Measurements from ENCODE around the gene GREB1.

The GREB1 gene

DNA sequence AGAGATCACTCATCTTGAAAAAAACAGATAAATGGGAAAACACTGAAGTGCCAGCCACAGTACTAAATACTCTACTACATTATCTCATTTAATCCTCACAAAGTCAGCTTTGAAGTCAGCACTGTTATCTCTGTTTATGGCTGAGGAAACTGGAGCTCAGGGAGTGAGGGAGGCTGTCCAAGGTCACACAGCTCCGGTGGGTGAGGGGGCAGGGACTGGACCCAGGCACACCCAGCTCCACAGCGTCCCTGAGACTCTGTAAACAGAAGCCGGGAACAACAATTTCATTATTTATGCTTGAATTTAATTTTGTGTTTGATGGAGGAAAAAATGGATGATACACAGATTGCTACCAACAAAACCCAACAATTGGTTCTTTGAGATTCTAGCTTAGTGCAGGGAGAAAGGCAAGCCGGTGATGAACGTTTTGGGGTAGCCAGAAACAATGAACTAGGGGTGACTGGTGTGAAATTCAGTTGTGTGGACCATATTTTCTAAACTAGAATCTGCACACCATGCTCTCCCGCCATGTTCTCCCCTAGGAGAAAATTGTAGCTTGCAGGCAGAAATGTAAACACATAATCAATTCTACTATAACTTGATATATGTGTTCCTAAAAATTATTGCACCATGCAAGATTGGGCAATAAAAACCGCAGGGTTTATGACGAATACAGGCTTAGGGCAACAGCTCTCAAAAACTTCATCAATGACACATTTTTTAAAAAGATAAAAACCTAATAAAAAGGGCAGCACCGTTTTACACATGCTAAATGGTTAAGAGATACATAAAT is at the start of gene GREB1:
Gene GREB1, plus strand, starts transcription at position 768 of the 793 bp plus-strand sequence. CDS start 22,570 bp downstream, outside the sequence.
- Histone ChIP-seq H3K27ac (ENCODE audit: low read depth, low read length) (no peak within 1 kb of the TSS), H3K79me2 (ENCODE audit: insufficient read depth, low read length) (no peaks in the 10 kb centered on the region), H3K27me3 (ENCODE audit: low read length) (no peaks in the 10 kb centered on the region), H2AFZ (ENCODE audit: low read depth, low read length, severe bottlenecking) (no peak within 1 kb of the TSS), H3K4me2 (ENCODE audit: low read depth, low read length, poor library complexity, severe bottlenecking) (no peak within 1 kb of the TSS), H4K20me1 (ENCODE audit: low read depth, low read length) (no peaks in the 10 kb centered on the region), H3K9ac (ENCODE audit: low read length) (no peak within 1 kb of the TSS), H3K9me3 (ENCODE audit: insufficient read depth, low read length) (no peaks in the 10 kb centered on the region), H3K36me3 (ENCODE audit: low read length) (no peaks in the 10 kb centered on the region), H3K9me2 (replicated peaks; ENCODE audit: insufficient read depth, low read length) (no peaks in the 10 kb centered on the region), H3F3A (ENCODE audit: insufficient read depth) (no peaks in the 10 kb centered on the region), H3K4me3 (ENCODE audit: insufficient read depth, low read length, poor library complexity, severe bottlenecking) (no peak within 1 kb of the TSS)
- TF ChIP-seq, protein P1, sequence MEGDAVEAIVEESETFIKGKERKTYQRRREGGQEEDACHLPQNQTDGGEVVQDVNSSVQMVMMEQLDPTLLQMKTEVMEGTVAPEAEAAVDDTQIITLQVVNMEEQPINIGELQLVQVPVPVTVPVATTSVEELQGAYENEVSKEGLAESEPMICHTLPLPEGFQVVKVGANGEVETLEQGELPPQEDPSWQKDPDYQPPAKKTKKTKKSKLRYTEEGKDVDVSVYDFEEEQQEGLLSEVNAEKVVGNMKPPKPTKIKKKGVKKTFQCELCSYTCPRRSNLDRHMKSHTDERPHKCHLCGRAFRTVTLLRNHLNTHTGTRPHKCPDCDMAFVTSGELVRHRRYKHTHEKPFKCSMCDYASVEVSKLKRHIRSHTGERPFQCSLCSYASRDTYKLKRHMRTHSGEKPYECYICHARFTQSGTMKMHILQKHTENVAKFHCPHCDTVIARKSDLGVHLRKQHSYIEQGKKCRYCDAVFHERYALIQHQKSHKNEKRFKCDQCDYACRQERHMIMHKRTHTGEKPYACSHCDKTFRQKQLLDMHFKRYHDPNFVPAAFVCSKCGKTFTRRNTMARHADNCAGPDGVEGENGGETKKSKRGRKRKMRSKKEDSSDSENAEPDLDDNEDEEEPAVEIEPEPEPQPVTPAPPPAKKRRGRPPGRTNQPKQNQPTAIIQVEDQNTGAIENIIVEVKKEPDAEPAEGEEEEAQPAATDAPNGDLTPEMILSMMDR (IDR thresholded peaks at IDR 0.05; ENCODE audit: insufficient read depth, low read length, poor library complexity, severe bottlenecking) = no peak
- TF ChIP-seq EZH2phosphoT487 (conservative IDR thresholded peaks at IDR 0.05; ENCODE audit: low read length) = no peak

GRCh38 chr2:11488809-11489208 is 45.0 kb upstream of the GREB1 start:
- Histone ChIP-seq H3K9ac (ENCODE audit: low read length) (no peak overlapping the region), H3K4me2 (ENCODE audit: low read depth, low read length, poor library complexity, severe bottlenecking) (no peak overlapping the region), H3K27ac (ENCODE audit: low read depth, low read length) (no peak overlapping the region), H3K79me2 (ENCODE audit: insufficient read depth, low read length) (no peaks in the 10 kb centered on the region), H3F3A (ENCODE audit: insufficient read depth) (no peaks in the 10 kb centered on the region), H3K4me3 (ENCODE audit: insufficient read depth, low read length, poor library complexity, severe bottlenecking) (no peak overlapping the region), H3K36me3 (ENCODE audit: low read length) (no peaks in the 10 kb centered on the region), H3K27me3 (ENCODE audit: low read length) (no peaks in the 10 kb centered on the region), H2AFZ (ENCODE audit: low read depth, low read length, severe bottlenecking) (no peak overlapping the region), H4K20me1 (ENCODE audit: low read depth, low read length) (no peaks in the 10 kb centered on the region), H3K9me2 (replicated peaks; ENCODE audit: insufficient read depth, low read length) (no peaks in the 10 kb centered on the region), H3K9me3 (ENCODE audit: insufficient read depth, low read length) (no peaks in the 10 kb centered on the region)
- no peak for TF ChIP-seq EZH2phosphoT487 (conservative IDR thresholded peaks at IDR 0.05; ENCODE audit: low read length)
- TF ChIP-seq, protein P1 (IDR thresholded peaks at IDR 0.05; ENCODE audit: insufficient read depth, low read length, poor library complexity, severe bottlenecking) = no peak

GRCh38 chr2:11490194-11490593 is 43.7 kb upstream of the GREB1 start:
- no peaks in the 10 kb centered on the region for H3K9me2 ChIP-seq (replicated peaks; ENCODE audit: insufficient read depth, low read length)
- no peak overlapping the region for H2AFZ ChIP-seq (ENCODE audit: low read depth, low read length, severe bottlenecking)
- no peaks in the 10 kb centered on the region for H3K79me2 ChIP-seq (ENCODE audit: insufficient read depth, low read length)
- TF ChIP-seq, protein P1 (IDR thresholded peaks at IDR 0.05; ENCODE audit: insufficient read depth, low read length, poor library complexity, severe bottlenecking) = no peak
- TF ChIP-seq EZH2phosphoT487 (conservative IDR thresholded peaks at IDR 0.05; ENCODE audit: low read length) = no peak
- no peaks in the 10 kb centered on the region for H3K36me3 ChIP-seq (ENCODE audit: low read length)
- no peak overlapping the region for H3K4me3 ChIP-seq (ENCODE audit: insufficient read depth, low read length, poor library complexity, severe bottlenecking)
- no peak overlapping the region for H3K27ac ChIP-seq (ENCODE audit: low read depth, low read length)
- no peaks in the 10 kb centered on the region for H4K20me1 ChIP-seq (ENCODE audit: low read depth, low read length)
- no peaks in the 10 kb centered on the region for H3K9me3 ChIP-seq (ENCODE audit: insufficient read depth, low read length)
- H3K27me3 ChIP-seq (ENCODE audit: low read length) = no peaks in the 10 kb centered on the region
- H3F3A ChIP-seq (ENCODE audit: insufficient read depth) = no peaks in the 10 kb centered on the region
- H3K4me2 ChIP-seq (ENCODE audit: low read depth, low read length, poor library complexity, severe bottlenecking) = no peak overlapping the region
- no peak overlapping the region for H3K9ac ChIP-seq (ENCODE audit: low read length)
